HG03095 (cell line): ENCODE measurements around the gene LRRC38.
"Not testable (repeated sequence)": the region's sequence is repeated elsewhere in the genome, so short reads cannot be mapped to it uniquely, and the experiment has no call there.

Experiments
- ATAC-seq: cut with Tn5 transposase; IDR thresholded peaks from one replicate; pipeline ENCODE4 v1.9.1; 2021; ENCODE audit warnings: moderate library complexity; ENCODE audit not compliant: unreplicated experiment

LRRC38 gene

DNA sequence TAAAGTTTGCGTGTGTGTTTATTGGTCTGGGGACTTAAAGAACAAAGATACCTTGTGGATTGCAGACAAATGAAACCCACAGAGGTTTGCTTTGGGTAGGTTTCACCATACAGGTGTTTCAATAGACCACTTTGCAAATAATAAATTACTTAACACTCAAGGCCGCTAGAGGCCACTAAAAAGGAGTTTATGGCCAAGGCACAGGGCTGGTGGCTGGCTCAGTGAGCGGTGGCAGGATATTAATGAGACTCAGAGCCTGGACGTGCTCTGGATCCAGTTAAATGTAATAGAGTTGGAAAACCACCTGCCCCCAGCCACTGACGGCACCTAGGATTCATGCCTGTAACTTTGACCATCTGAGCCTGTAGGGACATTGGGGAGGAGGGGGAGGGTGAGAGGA is 44.5 kb downstream of the LRRC38 start:
- no peak for ATAC-seq

- no peak for ATAC-seq
These were observed 48.3 kb downstream of the LRRC38 start for GRCh38 chr1:13465515-13465914.

DNA sequence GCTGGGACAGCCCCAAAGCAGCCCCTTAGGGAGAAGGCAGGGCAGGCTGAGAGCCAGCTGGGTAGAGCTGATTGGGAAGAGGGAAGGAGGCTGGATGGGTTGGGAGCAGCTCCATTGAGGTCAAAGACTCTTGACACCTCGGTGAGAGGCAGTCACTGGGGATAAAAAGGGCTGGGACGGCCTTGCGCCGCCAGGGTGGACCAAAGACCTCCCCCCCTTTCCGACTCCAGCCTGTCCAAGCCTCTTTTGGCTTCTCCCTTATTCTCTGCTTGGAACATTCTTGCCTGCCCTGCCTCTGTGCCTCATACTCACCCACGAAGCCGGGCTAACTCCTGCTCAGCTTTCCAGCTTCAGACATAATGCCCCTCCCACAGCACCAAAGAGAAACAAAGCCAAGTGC is 51.1 kb downstream of the LRRC38 start:
- ATAC-seq: no peak

DNA sequence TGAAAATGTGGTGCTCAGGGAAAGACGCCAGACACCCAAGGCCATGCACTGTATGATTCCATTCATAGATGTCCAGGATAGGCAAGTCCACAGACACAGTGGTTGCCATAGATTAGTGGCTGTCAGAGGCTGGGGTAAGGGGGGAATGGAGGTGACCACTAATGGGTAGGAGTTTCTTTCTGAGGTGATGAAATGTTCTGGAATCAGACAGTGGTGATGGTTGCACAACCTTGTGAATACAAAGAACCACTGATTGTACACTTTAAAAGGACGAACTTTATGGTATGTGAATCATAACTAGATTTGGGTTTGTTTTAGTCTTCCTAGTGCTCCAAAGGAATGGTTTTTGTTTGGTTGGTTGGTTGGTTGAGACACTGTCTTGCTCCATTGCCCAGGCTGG is 51.8 kb downstream of the LRRC38 start:
- no peak for ATAC-seq

DNA sequence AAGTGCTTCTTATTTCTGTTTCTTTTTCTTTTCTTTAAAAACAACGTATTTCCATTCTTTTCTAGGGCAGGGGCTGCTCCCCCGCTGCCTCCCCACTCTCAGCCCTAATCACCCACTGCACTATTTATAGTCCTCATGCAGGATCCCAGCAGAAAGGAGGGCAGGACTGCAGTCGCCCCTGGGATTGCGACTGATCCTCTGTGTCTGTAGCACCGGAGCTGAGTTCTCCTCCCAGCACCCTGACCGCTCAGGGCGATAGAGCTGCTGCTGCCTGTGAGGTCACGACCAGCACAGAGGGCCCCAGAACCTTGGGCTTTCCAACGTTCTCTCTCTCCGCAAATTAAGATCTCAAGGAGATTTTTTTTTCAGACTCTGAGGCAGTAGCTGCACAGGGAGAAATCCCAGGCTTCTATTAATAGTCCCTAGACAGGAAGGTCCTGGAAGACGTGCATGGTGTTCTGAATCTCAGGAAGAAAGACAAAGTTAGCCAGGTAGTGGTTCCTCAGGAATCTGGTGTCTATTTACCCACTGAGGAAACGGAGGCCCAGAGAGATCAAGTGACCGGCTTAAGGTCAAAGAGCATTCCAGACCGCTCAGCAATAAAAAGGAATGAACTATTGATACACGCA is 56.8 kb downstream of the LRRC38 start:
- ATAC-seq: no peak

- no peak for ATAC-seq
These were observed 62.3 kb downstream of the LRRC38 start for GRCh38 chr1:13451399-13451965.

GRCh38 chr1:13450204-13450603 is 63.6 kb downstream of the LRRC38 start:
- ATAC-seq: no peak

- no peak for ATAC-seq
These were observed 70.3 kb downstream of the LRRC38 start for GRCh38 chr1:13443335-13443979.

DNA sequence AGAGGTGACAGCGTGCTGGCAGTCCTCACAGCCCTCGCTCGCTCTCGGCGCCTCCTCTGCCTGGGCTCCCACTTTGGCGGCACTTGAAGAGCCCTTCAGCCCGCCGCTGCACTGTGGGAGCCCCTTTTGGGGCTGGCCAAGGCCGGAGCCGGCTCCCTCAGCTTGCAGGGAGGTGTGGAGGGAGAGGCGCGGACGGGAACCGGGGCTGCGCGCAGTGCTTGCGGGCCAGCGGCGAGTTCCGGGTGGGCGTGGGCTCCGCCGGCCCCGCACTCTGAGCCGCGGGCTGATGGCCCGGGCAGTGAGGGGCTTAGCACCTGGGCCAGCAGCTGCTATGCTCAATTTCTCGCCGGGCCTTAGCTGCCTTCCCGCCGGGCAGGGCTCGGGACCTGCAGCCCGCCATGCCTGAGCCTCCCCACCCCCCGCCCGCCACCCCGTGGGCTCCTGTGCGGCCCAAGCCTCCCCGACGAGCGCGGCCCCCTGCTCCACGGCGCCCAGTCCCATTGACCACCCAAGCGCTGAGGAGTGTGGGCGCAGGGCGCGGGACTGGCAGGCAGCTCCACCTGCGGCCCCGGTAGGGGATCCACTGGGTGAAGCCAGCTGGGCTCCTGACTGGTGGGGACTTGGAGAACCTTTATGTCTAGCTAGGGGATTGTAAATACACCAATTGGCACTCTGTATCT is 74.6 kb downstream of the LRRC38 start:
- not testable (repeated sequence) for ATAC-seq

DNA sequence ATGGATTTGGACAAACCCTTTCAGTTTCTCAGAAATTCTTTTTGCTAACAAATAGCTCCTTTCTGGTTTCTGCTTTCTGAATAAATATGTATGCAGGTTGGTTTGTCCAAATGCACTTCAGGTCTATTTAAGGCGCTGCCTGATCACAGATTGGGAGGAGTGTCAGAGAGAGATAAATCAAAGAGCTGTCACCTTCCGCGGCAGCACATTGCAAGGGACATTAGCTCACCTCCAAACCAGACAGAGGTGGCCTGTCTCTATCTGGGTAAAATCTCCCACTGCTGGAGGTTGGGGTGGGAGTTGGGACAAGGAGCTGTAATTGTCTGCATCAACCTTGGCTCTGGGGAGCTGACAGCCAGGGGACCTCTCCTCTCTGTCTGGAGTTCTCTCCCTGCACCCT is 78.3 kb downstream of the LRRC38 start:
- no peak for ATAC-seq

- ATAC-seq: not testable (repeated sequence)
These were observed 80.0 kb downstream of the LRRC38 start for GRCh38 chr1:13433694-13434358.

DNA sequence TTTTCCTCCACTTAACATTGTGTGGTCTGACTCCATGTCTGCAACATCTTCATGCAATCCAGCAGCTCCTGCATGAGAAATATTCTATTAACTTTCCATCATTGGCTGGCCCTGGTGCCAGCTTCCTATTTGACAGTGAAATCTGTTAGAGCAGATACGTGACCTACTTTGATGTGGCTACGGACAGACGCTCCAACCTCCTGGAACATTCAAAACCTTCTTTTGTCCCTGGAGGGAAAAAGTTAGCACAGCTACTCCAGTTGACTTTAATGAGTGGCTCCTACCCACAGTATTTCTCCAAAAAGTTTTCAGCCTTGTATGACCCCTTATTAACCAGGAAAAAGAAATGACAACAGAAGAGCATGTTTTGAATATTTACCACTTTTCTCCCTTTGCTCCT is 81.6 kb downstream of the LRRC38 start:
- no peak for ATAC-seq

DNA sequence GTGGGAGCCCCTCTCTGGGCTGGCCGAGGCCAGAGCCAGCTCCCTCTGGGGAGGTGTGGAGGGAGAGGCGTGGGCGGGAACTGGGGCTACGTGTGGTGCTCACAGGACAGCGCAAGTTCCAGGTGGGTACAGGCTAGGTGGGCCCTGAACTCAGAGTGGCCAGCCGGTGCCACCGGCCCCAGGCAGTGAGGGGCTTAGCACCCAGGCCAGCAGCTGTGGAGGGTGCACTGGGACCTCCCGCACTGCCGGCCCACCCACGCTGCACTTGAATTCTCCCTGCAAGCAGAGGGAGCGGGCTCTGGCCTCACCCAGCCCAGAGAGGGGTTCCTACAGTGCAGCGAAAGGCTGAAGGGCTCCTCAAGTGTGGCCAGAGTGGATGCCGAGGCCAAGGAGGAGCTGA is 83.3 kb downstream of the LRRC38 start:
- no peak for ATAC-seq
